Measurements from ENCODE around the gene ADGRB3. TPM values are rescaled to one million over a fixed set of nuclear protein-coding genes. Genes with fewer than 3 reads are reported as not detected.

The ADGRB3 gene
- total RNA-seq, 1 donor from 2014 or later = not detected

- no peak for DNase-seq (ENCODE audit: extremely low read depth, low read depth, low spot score)
These were observed 60.8 kb downstream of the ADGRB3 start for GRCh38 chr6:68695838-68696237.

- DNase-seq (ENCODE audit: extremely low read depth, low read depth, low spot score) = no peak
These were observed 62.3 kb downstream of the ADGRB3 start for GRCh38 chr6:68697394-68697793.

GRCh38 chr6:68701159-68701558 lies 66.1 kb downstream of the ADGRB3 start:
- no peak for DNase-seq (ENCODE audit: extremely low read depth, low read depth, low spot score)

GRCh38 chr6:68704485-68704884 lies 69.4 kb downstream of the ADGRB3 start:
- DNase-seq (ENCODE audit: extremely low read depth, low read depth, low spot score) = no peak

GRCh38 chr6:68709091-68709490 lies 74.0 kb downstream of the ADGRB3 start:
- no peak for DNase-seq (ENCODE audit: extremely low read depth, low read depth, low spot score)

GRCh38 chr6:68709882-68710281 lies 74.8 kb downstream of the ADGRB3 start:
- no peak for DNase-seq (ENCODE audit: extremely low read depth, low read depth, low spot score)

- no peak for DNase-seq (ENCODE audit: extremely low read depth, low read depth, low spot score)
These were observed 75.4 kb downstream of the ADGRB3 start for GRCh38 chr6:68710496-68710895.

- no peak for DNase-seq (ENCODE audit: extremely low read depth, low read depth, low spot score)
These were observed 75.8 kb downstream of the ADGRB3 start for GRCh38 chr6:68710916-68711315.

GRCh38 chr6:68711386-68712000 lies 76.4 kb downstream of the ADGRB3 start:
- no peak for DNase-seq (ENCODE audit: extremely low read depth, low read depth, low spot score)

GRCh38 chr6:68716620-68717019 lies 81.5 kb downstream of the ADGRB3 start:
- no peak for DNase-seq (ENCODE audit: extremely low read depth, low read depth, low spot score)

GRCh38 chr6:68718385-68719073 lies 83.4 kb downstream of the ADGRB3 start:
- DNase-seq (ENCODE audit: extremely low read depth, low read depth, low spot score) = no peak

- DNase-seq (ENCODE audit: extremely low read depth, low read depth, low spot score) = no peak
These were observed 84.7 kb downstream of the ADGRB3 start for GRCh38 chr6:68719761-68720160.

GRCh38 chr6:68722891-68723527 lies 87.9 kb downstream of the ADGRB3 start:
- DNase-seq (ENCODE audit: extremely low read depth, low read depth, low spot score) = no peak

- DNase-seq (ENCODE audit: extremely low read depth, low read depth, low spot score) = no peak
These were observed 89.0 kb downstream of the ADGRB3 start for GRCh38 chr6:68724060-68724459.

- no peak for DNase-seq (ENCODE audit: extremely low read depth, low read depth, low spot score)
These were observed 91.3 kb downstream of the ADGRB3 start for GRCh38 chr6:68726337-68726736.

GRCh38 chr6:68726992-68727391 lies 91.9 kb downstream of the ADGRB3 start:
- no peak for DNase-seq (ENCODE audit: extremely low read depth, low read depth, low spot score)

GRCh38 chr6:68727699-68728098 lies 92.6 kb downstream of the ADGRB3 start:
- DNase-seq (ENCODE audit: extremely low read depth, low read depth, low spot score) = no peak

- no peak for DNase-seq (ENCODE audit: extremely low read depth, low read depth, low spot score)
These were observed 93.3 kb downstream of the ADGRB3 start for GRCh38 chr6:68728159-68728979.

GRCh38 chr6:68729377-68729903 lies 94.4 kb downstream of the ADGRB3 start:
- DNase-seq (ENCODE audit: extremely low read depth, low read depth, low spot score) = no peak

GRCh38 chr6:68730291-68731054 lies 95.4 kb downstream of the ADGRB3 start:
- no peak for DNase-seq (ENCODE audit: extremely low read depth, low read depth, low spot score)
